ENCODE measurements around the gene TRPC4. TPM values are rescaled to one million over a fixed set of nuclear protein-coding genes. Genes with fewer than 3 reads are reported as not detected.

The TRPC4 gene
- polyA plus RNA-seq, 1 donor from 2014 or later, result 8.8 TPM

GRCh38 chr13:37657134-37657533, 212.4 kb downstream of the TRPC4 start:
- TF ChIP-seq CTCF (IDR thresholded peaks at IDR 0.05; ENCODE audit: poor library complexity, severe bottlenecking) (no peak), MXI1 (conservative IDR thresholded peaks at IDR 0.05; ENCODE audit: poor library complexity, severe bottlenecking) (no peak), POLR2AphosphoS5 (IDR thresholded peaks at IDR 0.05) (no peak), SMC3 (conservative IDR thresholded peaks at IDR 0.05; ENCODE audit: poor library complexity) (no peak), RAD21 (conservative IDR thresholded peaks at IDR 0.05) (no peak), EP300 (conservative IDR thresholded peaks at IDR 0.05; ENCODE audit: poor library complexity, severe bottlenecking) (no peak), TAF1 (IDR thresholded peaks at IDR 0.05; ENCODE audit: low read depth) (no peak), EZH2 (IDR thresholded peaks at IDR 0.05; ENCODE audit: borderline replicate concordance, insufficient read depth, low read length, poor library complexity, severe bottlenecking) (no peak)
- TF ChIP-seq, protein P1, sequence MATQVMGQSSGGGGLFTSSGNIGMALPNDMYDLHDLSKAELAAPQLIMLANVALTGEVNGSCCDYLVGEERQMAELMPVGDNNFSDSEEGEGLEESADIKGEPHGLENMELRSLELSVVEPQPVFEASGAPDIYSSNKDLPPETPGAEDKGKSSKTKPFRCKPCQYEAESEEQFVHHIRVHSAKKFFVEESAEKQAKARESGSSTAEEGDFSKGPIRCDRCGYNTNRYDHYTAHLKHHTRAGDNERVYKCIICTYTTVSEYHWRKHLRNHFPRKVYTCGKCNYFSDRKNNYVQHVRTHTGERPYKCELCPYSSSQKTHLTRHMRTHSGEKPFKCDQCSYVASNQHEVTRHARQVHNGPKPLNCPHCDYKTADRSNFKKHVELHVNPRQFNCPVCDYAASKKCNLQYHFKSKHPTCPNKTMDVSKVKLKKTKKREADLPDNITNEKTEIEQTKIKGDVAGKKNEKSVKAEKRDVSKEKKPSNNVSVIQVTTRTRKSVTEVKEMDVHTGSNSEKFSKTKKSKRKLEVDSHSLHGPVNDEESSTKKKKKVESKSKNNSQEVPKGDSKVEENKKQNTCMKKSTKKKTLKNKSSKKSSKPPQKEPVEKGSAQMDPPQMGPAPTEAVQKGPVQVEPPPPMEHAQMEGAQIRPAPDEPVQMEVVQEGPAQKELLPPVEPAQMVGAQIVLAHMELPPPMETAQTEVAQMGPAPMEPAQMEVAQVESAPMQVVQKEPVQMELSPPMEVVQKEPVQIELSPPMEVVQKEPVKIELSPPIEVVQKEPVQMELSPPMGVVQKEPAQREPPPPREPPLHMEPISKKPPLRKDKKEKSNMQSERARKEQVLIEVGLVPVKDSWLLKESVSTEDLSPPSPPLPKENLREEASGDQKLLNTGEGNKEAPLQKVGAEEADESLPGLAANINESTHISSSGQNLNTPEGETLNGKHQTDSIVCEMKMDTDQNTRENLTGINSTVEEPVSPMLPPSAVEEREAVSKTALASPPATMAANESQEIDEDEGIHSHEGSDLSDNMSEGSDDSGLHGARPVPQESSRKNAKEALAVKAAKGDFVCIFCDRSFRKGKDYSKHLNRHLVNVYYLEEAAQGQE (IDR thresholded peaks at IDR 0.05; ENCODE audit: borderline replicate concordance), result no peak
- H4K20me1 ChIP-seq (ENCODE audit: insufficient read depth), result no peaks in the 10 kb centered on the region
- no peak overlapping the region for H2AFZ ChIP-seq (ENCODE audit: low read depth, low read length)
- H3K9ac ChIP-seq (ENCODE audit: low read length), result no peak overlapping the region
- H3K4me2 ChIP-seq (ENCODE audit: low read length), result no peak overlapping the region
- H3K27me3 ChIP-seq (ENCODE audit: insufficient read depth, low read depth, low read length), result no peaks in the 10 kb centered on the region
- H3K4me3 ChIP-seq (ENCODE audit: low read length), result no peak overlapping the region
- H3F3A ChIP-seq (ENCODE audit: insufficient read depth, low read length, poor library complexity, severe bottlenecking), result no peaks in the 10 kb centered on the region
- H3K79me2 ChIP-seq (replicated peaks; ENCODE audit: insufficient read depth, low read length), result no peaks in the 10 kb centered on the region
- no peak overlapping the region for H3K27ac ChIP-seq (ENCODE audit: low read length)
- no peaks in the 10 kb centered on the region for H3K9me2 ChIP-seq (ENCODE audit: insufficient read depth, low read length)
- H3K36me3 ChIP-seq (ENCODE audit: insufficient read depth, low read length), result no peaks in the 10 kb centered on the region
- no peaks in the 10 kb centered on the region for H3K9me3 ChIP-seq (ENCODE audit: low read length)

DNA sequence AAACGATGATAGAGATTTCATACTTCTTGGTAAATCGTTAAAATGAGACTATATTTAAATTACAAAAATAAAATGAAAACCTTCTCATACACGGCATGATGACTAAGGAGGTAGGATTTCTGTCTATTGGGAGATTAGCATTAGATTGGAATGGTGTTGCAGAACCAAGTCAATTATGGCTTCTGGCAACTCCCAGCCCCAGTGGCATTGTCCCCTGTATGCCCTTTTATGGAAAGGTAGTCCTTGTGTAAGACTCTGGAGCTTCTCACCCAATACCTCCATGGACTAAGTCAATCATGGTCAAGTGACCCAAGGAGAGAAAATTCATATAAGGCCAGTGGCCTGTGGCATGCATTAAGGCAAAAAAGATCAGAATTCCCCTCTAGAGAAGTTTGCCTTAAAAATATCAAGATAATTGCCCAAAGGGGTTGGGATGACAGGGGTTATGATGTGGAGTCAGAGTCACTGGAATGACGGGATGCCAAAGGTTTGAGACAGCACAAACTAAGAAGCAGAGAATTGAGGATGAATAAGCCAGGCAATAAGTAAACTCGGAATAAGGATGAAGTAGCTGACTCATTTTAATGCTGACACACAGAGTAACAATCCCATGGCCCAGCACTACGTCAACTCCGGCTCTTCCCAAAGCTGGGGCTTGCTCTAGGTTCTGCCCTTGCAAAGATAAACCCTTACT, 213.2 kb downstream of the TRPC4 start:
- Histone ChIP-seq H3F3A (ENCODE audit: insufficient read depth, low read length, poor library complexity, severe bottlenecking) (no peaks in the 10 kb centered on the region), H2AFZ (ENCODE audit: low read depth, low read length) (no peak overlapping the region), H4K20me1 (ENCODE audit: insufficient read depth) (no peaks in the 10 kb centered on the region), H3K36me3 (ENCODE audit: insufficient read depth, low read length) (no peaks in the 10 kb centered on the region), H3K9me3 (ENCODE audit: low read length) (no peaks in the 10 kb centered on the region), H3K27me3 (ENCODE audit: insufficient read depth, low read depth, low read length) (no peaks in the 10 kb centered on the region), H3K9me2 (ENCODE audit: insufficient read depth, low read length) (no peaks in the 10 kb centered on the region), H3K4me3 (ENCODE audit: low read length) (no peak overlapping the region), H3K9ac (ENCODE audit: low read length) (no peak overlapping the region), H3K79me2 (replicated peaks; ENCODE audit: insufficient read depth, low read length) (no peaks in the 10 kb centered on the region), H3K4me2 (ENCODE audit: low read length) (no peak overlapping the region), H3K27ac (ENCODE audit: low read length) (no peak overlapping the region)
- TF ChIP-seq, protein P1 (IDR thresholded peaks at IDR 0.05; ENCODE audit: borderline replicate concordance), result no peak
- no peak for TF ChIP-seq TAF1 (IDR thresholded peaks at IDR 0.05; ENCODE audit: low read depth)
- no peak for TF ChIP-seq CTCF (IDR thresholded peaks at IDR 0.05; ENCODE audit: poor library complexity, severe bottlenecking)
- TF ChIP-seq MXI1 (conservative IDR thresholded peaks at IDR 0.05; ENCODE audit: poor library complexity, severe bottlenecking), result no peak
- no peak for TF ChIP-seq SMC3 (conservative IDR thresholded peaks at IDR 0.05; ENCODE audit: poor library complexity)
